SK-N-SH treated with all-trans-retinoic acid at 6 μM for 48 hours (cell line): ENCODE measurements around the gene USP24.

Experiments
- CREB5 ChIP-seq: fragments of 250-450 bp; sonication (Bioruptor Pico); IDR thresholded peaks from 2 replicates; pipeline ENCODE4 v1.5.1; 2020; ENCODE audit warnings: low read depth, mild to moderate bottlenecking, moderate library complexity
- CSDC2 ChIP-seq: fragments of 250-450 bp; sonication (Bioruptor Pico); IDR thresholded peaks from 2 replicates; pipeline ENCODE4 v1.5.0; 2020; ENCODE audit warnings: mild to moderate bottlenecking, moderate library complexity
- ESRRG ChIP-seq: fragments of 250-450 bp; sonication (Bioruptor Pico); IDR thresholded peaks from 2 replicates; pipeline ENCODE4 v1.6.1; 2021; ENCODE audit warnings: mild to moderate bottlenecking
- PATZ1 ChIP-seq: fragments of 250-450 bp; sonication (Bioruptor Pico); IDR thresholded peaks from 2 replicates; pipeline ENCODE4 v1.8.0; 2020; ENCODE audit warnings: mild to moderate bottlenecking, moderate library complexity, borderline replicate concordance
- ZC3H10 ChIP-seq: fragments of 250-450 bp; sonication (Bioruptor Pico); IDR thresholded peaks from 2 replicates; pipeline ENCODE4 v1.5.1; 2021; ENCODE audit warnings: mild to moderate bottlenecking, moderate library complexity
- ZFP30 ChIP-seq: fragments of 450-650 bp; formaldehyde crosslinking; IDR thresholded peaks from 2 replicates; pipeline ENCODE4 v1.5.0; 2022; ENCODE audit warnings: mild to moderate bottlenecking, moderate library complexity

- TF ChIP-seq CSDC2 (no peak), PATZ1 (CRISPR knock-in tag) (no peak), CREB5 (CRISPR knock-in tag) (0 out of 2 replicates have a peak, but pooled peaks have one; percentile 57), ZFP30 (no peak), ESRRG (CRISPR knock-in tag) (no peak), ZC3H10 (no peak)
Measured at GRCh38 chr1:55081188-55081904, 133.8 kb downstream of the USP24 start.
